HepG2 (cell line): ENCODE data around the gene ZMIZ1. TPM values are rescaled to one million over a fixed set of nuclear protein-coding genes. Genes with fewer than 3 reads are reported as not detected.

Experiments
- BRD4 ChIP-seq: sonication (generic); formaldehyde crosslinking; IDR thresholded peaks from 2 replicates; pipeline ENCODE4 v1.4.0; 2020; ENCODE audit warnings: missing genetic modification reagents
- FOXC1 ChIP-seq: sonication (generic); formaldehyde crosslinking; IDR thresholded peaks from 2 replicates; pipeline ENCODE4 v1.8.0; 2022; ENCODE audit warnings: mild to moderate bottlenecking, missing genetic modification reagents, borderline replicate concordance
- FOXJ3 ChIP-seq: sonication (generic); formaldehyde crosslinking; IDR thresholded peaks from 2 replicates; pipeline ENCODE4 v1.4.0; 2020; ENCODE audit warnings: missing genetic modification reagents, mild to moderate bottlenecking, borderline replicate concordance
- LCORL ChIP-seq, 2 experiments: fragments of 450-650 bp in 1 of 2; sonication (generic) in 1 of 2; formaldehyde crosslinking in 1 of 2; IDR thresholded peaks; 2 replicates each; pipeline versions ENCODE4 v1.5.0 to v1.6.1; 2017 to 2020; ENCODE audit warnings: antibody characterized with exemption in 1 of 2, missing genetic modification reagents in 1 of 2
- MAZ ChIP-seq, 2 experiments: sonication (generic) in 1 of 2; formaldehyde crosslinking in 1 of 2; IDR thresholded peaks; 2 replicates each; pipeline versions ENCODE4 v1.5.0 to v1.6.1; 2012 to 2020; ENCODE audit warnings: low read depth in 2 of 2, mild to moderate bottlenecking in 2 of 2, borderline replicate concordance in 1 of 2, improper control_type of control experiment in 1 of 2, low read length in 1 of 2, missing genetic modification reagents in 1 of 2, moderate library complexity in 1 of 2
- MYC ChIP-seq: sonication (generic); formaldehyde crosslinking; IDR thresholded peaks from 2 replicates; pipeline ENCODE4 v1.9.0; 2021; ENCODE audit warnings: missing genetic modification reagents, borderline replicate concordance
- POGK ChIP-seq: sonication (generic); formaldehyde crosslinking; conservative IDR thresholded peaks from 2 replicates; pipeline ENCODE4 v1.8.0; 2022; ENCODE audit warnings: mild to moderate bottlenecking, moderate library complexity, missing genetic modification reagents
- SOX6 ChIP-seq, 2 experiments: fragments of 450-650 bp in 1 of 2; sonication (generic) in 1 of 2; formaldehyde crosslinking in 1 of 2; IDR thresholded peaks; 2 replicates each; pipeline versions ENCODE4 v1.4.0 to v1.6.1; 2017 to 2020; ENCODE audit warnings: antibody characterized with exemption in 1 of 2, mild to moderate bottlenecking in 1 of 2, missing genetic modification reagents in 1 of 2
- STAT5B ChIP-seq: sonication (generic); formaldehyde crosslinking; IDR thresholded peaks from 2 replicates; pipeline ENCODE4 v1.4.0; 2020; ENCODE audit warnings: missing genetic modification reagents
- TCF7L2 ChIP-seq: IDR thresholded peaks from 2 replicates; pipeline ENCODE4 v1.6.1; 2011; ENCODE audit warnings: mild to moderate bottlenecking, low read depth, low read length, moderate library complexity
- TFDP2 ChIP-seq: sonication (generic); formaldehyde crosslinking; IDR thresholded peaks from 2 replicates; pipeline ENCODE4 v1.4.0; 2020; ENCODE audit warnings: missing genetic modification reagents
- XRCC5 ChIP-seq: fragments of 200-400 bp; formaldehyde crosslinking; optimal IDR thresholded peaks from 2 replicates; pipeline ENCODE3; 2017; ENCODE audit warnings: mild to moderate bottlenecking, low read length
- ZBTB20 ChIP-seq: sonication (generic); formaldehyde crosslinking; IDR thresholded peaks from 2 replicates; pipeline ENCODE4 v1.8.1; 2023; ENCODE audit warnings: missing genetic modification reagents, low read depth, mild to moderate bottlenecking, borderline replicate concordance
- ZFP36L2 ChIP-seq: sonication (generic); formaldehyde crosslinking; IDR thresholded peaks from 2 replicates; pipeline ENCODE4 v1.4.0; 2020; ENCODE audit warnings: missing genetic modification reagents
- ZNF580 ChIP-seq: IDR thresholded peaks from 2 replicates; pipeline ENCODE4 v1.6.1; 2016; ENCODE audit warnings: low read depth, borderline replicate concordance
- polyA plus RNA-seq, 8 experiments: library from polyadenylated mRNA; depleted of rRNA in 3 of 8; stranded (reverse) in 7 of 8; unstranded in 1 of 8; fragments of >200 nt; fragmentation: Illumina TruSeq in 4 of 8; extraction: Trizol in 4 of 8; gene quantifications; 2 replicates each; pipeline versions ENCODE4 v1.2.1 to v1.2.3, GENCODE V29; 2011 to 2016; ENCODE audit warnings: low read depth in 4 of 8, missing spikeins in 1 of 8, mixed read lengths in 1 of 8; ENCODE audit not compliant: insufficient read depth in 1 of 8
- total RNA-seq, 5 experiments: library from RNA; depleted of rRNA; stranded (reverse); fragments of >200 nt; fragmentation: Illumina TruSeq; extraction: Trizol; gene quantifications; 2 replicates each; pipeline ENCODE4 v1.2.3, GENCODE V29; 2016; ENCODE audit warnings: low read depth in 1 of 5
- TF ChIP-seq, protein P1 (sequence below): sonication (generic); formaldehyde crosslinking; IDR thresholded peaks from 2 replicates; pipeline ENCODE4 v1.4.0; 2020; ENCODE audit warnings: low read depth, mild to moderate bottlenecking, missing genetic modification reagents
- TF ChIP-seq, protein P2 (sequence below): IDR thresholded peaks from 2 replicates; pipeline ENCODE4 v1.6.1; 2016; ENCODE audit warnings: missing genetic modification reagents, missing compliant biosample characterization
- TF ChIP-seq, protein P3 (sequence below): sonication (generic); formaldehyde crosslinking; IDR thresholded peaks from 2 replicates; pipeline ENCODE4 v1.5.0; 2020; ENCODE audit warnings: missing genetic modification reagents, mild to moderate bottlenecking, borderline replicate concordance
- TF ChIP-seq, protein P4 (sequence below): sonication (generic); formaldehyde crosslinking; IDR thresholded peaks from 2 replicates; pipeline ENCODE4 v1.4.0; 2020; ENCODE audit warnings: mild to moderate bottlenecking, missing genetic modification reagents

Gene ZMIZ1
- total and polyA plus RNA-seq, 2 of the 13 experiments (the other 11 are each of a cell fraction or from before 2014, with no cell fraction given), result 5.3 to 10.2 TPM

GRCh38 chr10:79195091-79195923, 126.5 kb downstream of the ZMIZ1 start (continued):
- TF ChIP-seq SOX6 (IDR thresholded peaks at IDR 0.05), result no peak
- TF ChIP-seq SOX6 (CRISPR knock-in tag; IDR thresholded peaks at IDR 0.05), result peak; percentile 65
- TF ChIP-seq LCORL (IDR thresholded peaks at IDR 0.05), result no peak
- TF ChIP-seq LCORL (CRISPR knock-in tag; IDR thresholded peaks at IDR 0.05), result peak; percentile 85
- TF ChIP-seq TFDP2, result no peak
- TF ChIP-seq, protein P1, sequence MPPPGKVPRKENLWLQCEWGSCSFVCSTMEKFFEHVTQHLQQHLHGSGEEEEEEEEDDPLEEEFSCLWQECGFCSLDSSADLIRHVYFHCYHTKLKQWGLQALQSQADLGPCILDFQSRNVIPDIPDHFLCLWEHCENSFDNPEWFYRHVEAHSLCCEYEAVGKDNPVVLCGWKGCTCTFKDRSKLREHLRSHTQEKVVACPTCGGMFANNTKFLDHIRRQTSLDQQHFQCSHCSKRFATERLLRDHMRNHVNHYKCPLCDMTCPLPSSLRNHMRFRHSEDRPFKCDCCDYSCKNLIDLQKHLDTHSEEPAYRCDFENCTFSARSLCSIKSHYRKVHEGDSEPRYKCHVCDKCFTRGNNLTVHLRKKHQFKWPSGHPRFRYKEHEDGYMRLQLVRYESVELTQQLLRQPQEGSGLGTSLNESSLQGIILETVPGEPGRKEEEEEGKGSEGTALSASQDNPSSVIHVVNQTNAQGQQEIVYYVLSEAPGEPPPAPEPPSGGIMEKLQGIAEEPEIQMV, result no peak
- no peak for TF ChIP-seq STAT5B (CRISPR knock-in tag)
- TF ChIP-seq BRD4 (CRISPR knock-in tag), result no peak
- TF ChIP-seq TCF7L2, result no peak
- TF ChIP-seq, protein P2, sequence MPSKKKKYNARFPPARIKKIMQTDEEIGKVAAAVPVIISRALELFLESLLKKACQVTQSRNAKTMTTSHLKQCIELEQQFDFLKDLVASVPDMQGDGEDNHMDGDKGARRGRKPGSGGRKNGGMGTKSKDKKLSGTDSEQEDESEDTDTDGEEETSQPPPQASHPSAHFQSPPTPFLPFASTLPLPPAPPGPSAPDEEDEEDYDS, result no peak
- no peak for TF ChIP-seq MYC
- TF ChIP-seq, protein P3, sequence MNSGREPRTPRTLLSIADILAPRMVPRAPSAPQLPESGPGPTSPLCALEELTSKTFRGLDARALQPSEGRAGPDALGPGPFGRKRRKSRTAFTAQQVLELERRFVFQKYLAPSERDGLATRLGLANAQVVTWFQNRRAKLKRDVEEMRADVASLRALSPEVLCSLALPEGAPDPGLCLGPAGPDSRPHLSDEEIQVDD, result no peak
- TF ChIP-seq FOXJ3, result no peak
- TF ChIP-seq POGK (CRISPR knock-in tag), result no peak
- peak; percentile 76 for TF ChIP-seq XRCC5
- no peak for TF ChIP-seq ZFP36L2 (CRISPR knock-in tag)
- no peak for TF ChIP-seq ZBTB20 (CRISPR knock-in tag)
- TF ChIP-seq ZNF580 (CRISPR knock-in tag), result 0 out of 2 replicates have a peak, but pooled peaks have one; percentile 23
- TF ChIP-seq, protein P4, sequence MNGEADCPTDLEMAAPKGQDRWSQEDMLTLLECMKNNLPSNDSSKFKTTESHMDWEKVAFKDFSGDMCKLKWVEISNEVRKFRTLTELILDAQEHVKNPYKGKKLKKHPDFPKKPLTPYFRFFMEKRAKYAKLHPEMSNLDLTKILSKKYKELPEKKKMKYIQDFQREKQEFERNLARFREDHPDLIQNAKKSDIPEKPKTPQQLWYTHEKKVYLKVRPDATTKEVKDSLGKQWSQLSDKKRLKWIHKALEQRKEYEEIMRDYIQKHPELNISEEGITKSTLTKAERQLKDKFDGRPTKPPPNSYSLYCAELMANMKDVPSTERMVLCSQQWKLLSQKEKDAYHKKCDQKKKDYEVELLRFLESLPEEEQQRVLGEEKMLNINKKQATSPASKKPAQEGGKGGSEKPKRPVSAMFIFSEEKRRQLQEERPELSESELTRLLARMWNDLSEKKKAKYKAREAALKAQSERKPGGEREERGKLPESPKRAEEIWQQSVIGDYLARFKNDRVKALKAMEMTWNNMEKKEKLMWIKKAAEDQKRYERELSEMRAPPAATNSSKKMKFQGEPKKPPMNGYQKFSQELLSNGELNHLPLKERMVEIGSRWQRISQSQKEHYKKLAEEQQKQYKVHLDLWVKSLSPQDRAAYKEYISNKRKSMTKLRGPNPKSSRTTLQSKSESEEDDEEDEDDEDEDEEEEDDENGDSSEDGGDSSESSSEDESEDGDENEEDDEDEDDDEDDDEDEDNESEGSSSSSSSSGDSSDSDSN, result peak; percentile 49; the same call in 1 of the 2 replicates
- TF ChIP-seq FOXC1 (CRISPR knock-in tag), result no peak
- no peak for TF ChIP-seq MAZ (IDR thresholded peaks at IDR 0.05; ENCODE audit: borderline replicate concordance, low read depth, low read length)
- TF ChIP-seq MAZ (CRISPR knock-in tag; IDR thresholded peaks at IDR 0.05; ENCODE audit: low read depth), result peak; percentile 54; the same call in 1 of the 2 replicates
